Endodermal cell (in vitro differentiated cells): ENCODE measurements around the gene KHDC4. TPM values are rescaled to one million over a fixed set of nuclear protein-coding genes. Genes with fewer than 3 reads are reported as not detected.

Experiments
- DNase-seq: peaks from one replicate; pipeline ENCODE4 v3.0.0-alpha.2; 2017
- H3K27ac ChIP-seq: 2 replicates; pipeline ENCODE4 v1.5.1; 2013; ENCODE audit warnings: mild to moderate bottlenecking, low read depth, low read length, moderate library complexity
- H3K27me3 ChIP-seq: 2 replicates; pipeline ENCODE4 v1.6.1; 2013; ENCODE audit warnings: mild to moderate bottlenecking, low read length, moderate library complexity; ENCODE audit not compliant: insufficient read depth, control insufficient read depth, poor library complexity, severe bottlenecking
- H3K36me3 ChIP-seq: 2 replicates; pipeline ENCODE4 v1.7.0; 2013; ENCODE audit warnings: mild to moderate bottlenecking, low read length, moderate library complexity; ENCODE audit not compliant: control insufficient read depth, insufficient read depth
- H3K4me1 ChIP-seq: one replicate; pipeline ENCODE4 v1.7.0; 2013; ENCODE audit warnings: low read length; ENCODE audit not compliant: control insufficient read depth, insufficient read depth
- H3K4me3 ChIP-seq: 2 replicates; pipeline ENCODE4 v1.5.1; 2013; ENCODE audit warnings: mild to moderate bottlenecking, low read length, moderate library complexity
- H3K9ac ChIP-seq: 2 replicates; pipeline ENCODE4 v1.6.1; 2013; ENCODE audit warnings: mild to moderate bottlenecking, low read length, moderate library complexity; ENCODE audit not compliant: poor library complexity, severe bottlenecking; ENCODE audit errors: extremely low read depth
- H3K9me3 ChIP-seq: 2 replicates; pipeline ENCODE4 v1.6.1; 2013; ENCODE audit warnings: mild to moderate bottlenecking, low read length, moderate library complexity; ENCODE audit not compliant: control insufficient read depth
- H3K27ac Mint-ChIP-seq: 2 replicates; pipeline ENCODE4 v1.8.0; 2020; ENCODE audit warnings: mixed read lengths
- H3K27me3 Mint-ChIP-seq: 2 replicates; pipeline ENCODE4 v1.8.0; 2021; ENCODE audit warnings: mild to moderate bottlenecking, mixed read lengths; ENCODE audit not compliant: insufficient read depth
- H3K36me3 Mint-ChIP-seq: 2 replicates; pipeline ENCODE4 v1.8.0; 2020; ENCODE audit warnings: low read depth, mixed read lengths
- H3K4me1 Mint-ChIP-seq: 2 replicates; pipeline ENCODE4 v1.8.0; 2020; ENCODE audit warnings: mixed read lengths
- H3K4me3 Mint-ChIP-seq: 2 replicates; pipeline ENCODE4 v1.8.0; 2020; ENCODE audit warnings: mild to moderate bottlenecking, moderate library complexity, mixed read lengths
- H3K9me3 Mint-ChIP-seq: 2 replicates; pipeline ENCODE4 v1.8.0; 2020; ENCODE audit warnings: mild to moderate bottlenecking, mixed read lengths
- CTCF ChIP-seq: fragments of 200-600 bp; sonication (generic); conservative IDR thresholded peaks from 2 replicates; pipeline ENCODE4 v1.5.0; 2021; ENCODE audit warnings: antibody characterized with exemption, mild to moderate bottlenecking
- WGBS, 2 experiments: methylation state at CpG; one replicate each; pipeline versions ENCODE4 v1.1.5 to v1.1.7; 2013; ENCODE audit warnings: missing lambda C conversion rate in 2 of 2, mixed read lengths in 1 of 2; ENCODE audit not compliant: insufficient coverage in 1 of 2, insufficient read length in 1 of 2; 5-methylcytosine and 5-hydroxymethylcytosine counted together
- total RNA-seq, 2 donors: library from RNA; stranded (reverse); fragmentation: NEBNext Ultra II Directional in 1 of 2; extraction: Animal tissue kit (Norgen Biotek cat#: 25700) in 1 of 2; gene quantifications; 2 replicates in 1 of 2; 3 replicates in 1 of 2; pipeline ENCODE4 v1.2.1, GENCODE V29; 2021

Gene KHDC4
- total RNA-seq, 2 donors from 2014 or later: 67.7 to 76.2 TPM

DNA sequence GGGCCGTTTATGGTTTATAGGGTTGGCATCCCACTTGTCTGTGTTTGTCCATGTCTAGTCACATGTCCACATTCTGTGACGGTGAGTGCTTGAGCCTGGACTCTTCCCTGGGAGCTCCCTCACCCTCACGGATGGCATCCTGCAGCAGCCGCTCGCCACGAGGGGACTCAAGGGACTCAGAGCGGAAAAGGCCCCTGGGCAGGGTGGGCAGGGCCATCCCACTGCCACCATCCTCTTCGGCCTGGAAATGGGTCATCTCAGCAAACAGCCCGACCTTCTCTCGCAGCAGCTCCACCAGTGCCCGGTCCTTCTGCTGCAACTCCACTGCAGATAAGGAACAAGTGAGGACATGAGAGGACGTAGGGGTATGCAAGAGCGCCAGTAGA is 18.3 kb upstream of the KHDC4 start:
- Mint-ChIP-seq H3K27ac (no peak overlapping the region), H3K36me3 (peaks cover 67% of the 10 kb centered on the region), H3K4me1 (no peaks in the 10 kb centered on the region), H3K27me3 (no peaks in the 10 kb centered on the region), H3K9me3 (no peaks in the 10 kb centered on the region), H3K4me3 (no peak overlapping the region)
- H3K4me1 ChIP-seq: no peaks in the 10 kb centered on the region
- H3K27me3 ChIP-seq: no peaks in the 10 kb centered on the region
- no peak overlapping the region for H3K9ac ChIP-seq
- TF ChIP-seq CTCF: no peak
- H3K36me3 ChIP-seq: peaks cover 89% of the 10 kb centered on the region
- DNase-seq: no peak
- H3K4me3 ChIP-seq: no peak overlapping the region
- no peak overlapping the region for H3K27ac ChIP-seq
- no peaks in the 10 kb centered on the region for H3K9me3 ChIP-seq
- 94 to 96% methylated on average over 7 to 13 of the region's 13 CpGs for WGBS, 2 experiments

GRCh38 chr1:155951753-155952504 is 17.7 kb upstream of the KHDC4 start:
- peaks cover 64% of the 10 kb centered on the region for H3K36me3 Mint-ChIP-seq
- H3K4me1 Mint-ChIP-seq: peaks cover 3% of the 10 kb centered on the region
- peaks cover 89% of the 10 kb centered on the region for H3K36me3 ChIP-seq

GRCh38 chr1:155950829-155951228 is 16.6 kb upstream of the KHDC4 start:
- H3K36me3 Mint-ChIP-seq: peaks cover 65% of the 10 kb centered on the region
- peaks cover 88% of the 10 kb centered on the region for H3K36me3 ChIP-seq
- no peak for DNase-seq

More at GRCh38 chr1:155951753-155952504, 17.7 kb upstream of the KHDC4 start:
- no peak overlapping the region for H3K4me3 Mint-ChIP-seq
- no peaks in the 10 kb centered on the region for H3K27me3 Mint-ChIP-seq
- Histone ChIP-seq H3K27ac (no peak overlapping the region), H3K4me1 (no peaks in the 10 kb centered on the region), H3K9me3 (no peaks in the 10 kb centered on the region), H3K9ac (no peak overlapping the region), H3K27me3 (no peaks in the 10 kb centered on the region), H3K4me3 (no peak overlapping the region)
- no peak for TF ChIP-seq CTCF
- no peak for DNase-seq
- H3K27ac Mint-ChIP-seq: peak overlapping the region; percentile 13
- no peaks in the 10 kb centered on the region for H3K9me3 Mint-ChIP-seq
- WGBS, 2 experiments: 93 to 100% methylated on average over 3 to 6 of the region's 6 CpGs

More at GRCh38 chr1:155950829-155951228, 16.6 kb upstream of the KHDC4 start:
- Mint-ChIP-seq H3K9me3 (no peaks in the 10 kb centered on the region), H3K4me1 (peaks cover 13% of the 10 kb centered on the region), H3K27me3 (no peaks in the 10 kb centered on the region), H3K4me3 (no peak overlapping the region), H3K27ac (no peak overlapping the region)
- TF ChIP-seq CTCF: no peak
- Histone ChIP-seq H3K4me3 (no peak overlapping the region), H3K27me3 (no peaks in the 10 kb centered on the region), H3K9ac (no peak overlapping the region), H3K4me1 (no peaks in the 10 kb centered on the region), H3K27ac (no peak overlapping the region), H3K9me3 (no peaks in the 10 kb centered on the region)
- 96 to 100% methylated on average over 11 to 27 of the region's 27 CpGs for WGBS, 2 experiments
